Skeletal muscle tissue (tissue), 4 donors: ENCODE measurements around the gene TMEM87A. TPM values are rescaled to one million over a fixed set of nuclear protein-coding genes. Genes with fewer than 3 reads are reported as not detected.

Source experiments
- H3K27ac ChIP-seq: one replicate; pipeline ENCODE4 v1.7.0; 2013; ENCODE audit warnings: mild to moderate bottlenecking, low read depth, low read length, inconsistent platforms
- H3K27me3 ChIP-seq, 3 donors: one replicate each; pipeline ENCODE4 v1.7.0; 2013; ENCODE audit warnings: low read length in 3 of 3; ENCODE audit not compliant: control insufficient read depth in 3 of 3, insufficient read depth in 3 of 3
- H3K36me3 ChIP-seq, 3 donors: one replicate each; pipeline ENCODE4 v1.7.0; 2013; ENCODE audit warnings: low read length in 3 of 3; ENCODE audit not compliant: control insufficient read depth in 3 of 3, insufficient read depth in 3 of 3
- H3K4me1 ChIP-seq, 3 donors: one replicate each; pipeline ENCODE4 v1.7.0; 2013; ENCODE audit warnings: low read length in 3 of 3, mild to moderate bottlenecking in 3 of 3; ENCODE audit not compliant: control insufficient read depth in 3 of 3, insufficient read depth in 3 of 3
- H3K4me3 ChIP-seq, 3 donors: one replicate each; pipeline ENCODE4 v1.7.0; 2013; ENCODE audit warnings: low read length in 3 of 3
- H3K9ac ChIP-seq, 3 donors: one replicate each; pipeline ENCODE4 v1.7.0; 2013; ENCODE audit warnings: low read length in 3 of 3, mild to moderate bottlenecking in 3 of 3, moderate library complexity in 2 of 3, low read depth in 1 of 3
- H3K9me3 ChIP-seq, 3 donors: one replicate each; pipeline ENCODE4 v1.7.0; 2013; ENCODE audit warnings: low read length in 3 of 3; ENCODE audit not compliant: control insufficient read depth in 3 of 3
- total RNA-seq: library from RNA; depleted of rRNA; stranded (reverse); fragments of >200 nt; gene quantifications from one replicate; pipeline ENCODE4 v1.2.3, GENCODE V29; 2014
- donor health status: Osteomylitis.

Gene TMEM87A
- total RNA-seq, 1 donor from 2014 or later: 70.5 TPM

GRCh38 chr15:42191610-42192346 lies 81.5 kb downstream of the TMEM87A start:
- no peaks in the 10 kb centered on the region for H3K4me1 ChIP-seq
- no peaks in the 10 kb centered on the region for H3K27me3 ChIP-seq
- H3K27ac ChIP-seq: no peak overlapping the region
- peaks cover 18 to 47% (median 41%) of the 10 kb centered on the region in 3 donors for H3K36me3 ChIP-seq
- H3K4me3 ChIP-seq: no peak overlapping the region
- H3K9me3 ChIP-seq: no peaks in the 10 kb centered on the region
- H3K9ac ChIP-seq: no peak overlapping the region

DNA sequence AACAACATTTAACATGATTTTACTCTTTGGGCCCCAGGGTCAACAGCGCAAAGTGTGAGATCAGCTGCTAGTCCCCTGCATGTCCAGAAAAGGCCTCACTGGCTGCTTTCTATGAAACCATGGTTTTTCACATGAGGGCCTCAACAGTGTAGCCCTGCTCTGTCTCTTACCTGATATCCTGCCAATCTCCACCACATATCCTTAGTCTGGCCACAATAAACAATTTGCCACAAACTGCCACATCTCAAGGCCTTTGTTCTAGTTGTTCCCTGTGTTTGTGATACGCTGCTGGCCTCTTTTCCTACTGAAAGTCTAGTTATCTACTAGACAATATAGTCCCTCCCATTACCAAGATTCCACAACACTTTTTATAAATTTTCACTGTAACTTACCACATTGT lies 82.9 kb downstream of the TMEM87A start:
- peaks cover 24 to 59% (median 51%) of the 10 kb centered on the region in 3 donors for H3K36me3 ChIP-seq
- H3K4me3 ChIP-seq: no peak overlapping the region
- H3K9me3 ChIP-seq: no peaks in the 10 kb centered on the region
- no peak overlapping the region for H3K27ac ChIP-seq
- H3K4me1 ChIP-seq: no peaks in the 10 kb centered on the region
- H3K9ac ChIP-seq: no peak overlapping the region
- H3K27me3 ChIP-seq: no peaks in the 10 kb centered on the region

- Histone ChIP-seq H3K9me3 (no peaks in the 10 kb centered on the region), H3K4me1 (no peaks in the 10 kb centered on the region), H3K4me3 (no peak overlapping the region), H3K27me3 (no peaks in the 10 kb centered on the region), H3K9ac (no peak overlapping the region), H3K36me3 (peaks cover 34 to 71% (median 63%) of the 10 kb centered on the region in 3 donors), H3K27ac (no peak overlapping the region)
These were observed 87.4 kb downstream of the TMEM87A start for GRCh38 chr15:42185801-42186200.

DNA sequence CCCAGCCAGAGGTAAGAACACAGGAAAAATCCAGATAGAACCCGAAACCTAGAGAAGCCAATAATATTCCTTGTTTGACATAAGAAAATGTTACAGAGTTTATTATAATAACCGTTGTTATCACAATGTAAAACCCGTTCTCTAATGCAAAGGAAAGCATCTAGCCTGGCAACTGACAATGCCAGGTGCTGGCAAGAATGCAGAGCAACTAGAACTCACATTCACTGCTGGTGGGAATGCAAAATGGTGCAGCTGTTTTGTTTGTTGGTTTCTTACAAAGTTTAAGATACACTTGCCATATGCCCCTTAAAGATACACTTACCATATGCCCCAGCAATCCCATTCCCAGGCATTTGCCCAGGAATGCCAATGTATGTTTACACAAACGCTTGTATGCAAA lies 88.5 kb downstream of the TMEM87A start:
- H3K36me3 ChIP-seq: peaks cover 28 to 68% (median 59%) of the 10 kb centered on the region in 3 donors
- H3K4me1 ChIP-seq: no peaks in the 10 kb centered on the region
- no peaks in the 10 kb centered on the region for H3K9me3 ChIP-seq
- no peaks in the 10 kb centered on the region for H3K27me3 ChIP-seq
- no peak overlapping the region for H3K4me3 ChIP-seq
- H3K9ac ChIP-seq: no peak overlapping the region
- no peak overlapping the region for H3K27ac ChIP-seq

DNA sequence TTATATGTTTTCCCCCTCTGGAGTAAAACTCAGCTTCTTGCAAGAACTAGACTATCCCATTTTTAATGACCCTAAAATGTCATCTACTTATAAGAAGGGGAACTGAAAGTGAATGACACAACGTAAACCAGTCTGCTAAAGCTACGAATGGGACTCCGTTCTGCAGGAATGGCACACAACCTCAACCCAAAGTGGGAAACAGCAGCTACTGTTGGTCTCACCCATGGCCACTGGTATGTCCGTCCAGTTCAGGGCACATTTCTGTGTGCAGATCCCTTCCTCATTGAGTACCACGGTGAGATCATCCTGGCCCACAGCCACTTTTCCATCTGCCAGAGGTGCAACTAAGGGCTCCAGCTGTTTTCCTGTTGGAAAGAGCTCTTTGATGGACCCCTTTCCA lies 88.9 kb downstream of the TMEM87A start:
- H3K27me3 ChIP-seq: no peaks in the 10 kb centered on the region
- H3K9ac ChIP-seq: no peak overlapping the region
- H3K36me3 ChIP-seq: peaks cover 28 to 68% (median 60%) of the 10 kb centered on the region in 3 donors
- no peak overlapping the region for H3K4me3 ChIP-seq
- H3K9me3 ChIP-seq: no peaks in the 10 kb centered on the region
- H3K4me1 ChIP-seq: no peaks in the 10 kb centered on the region
- no peak overlapping the region for H3K27ac ChIP-seq

DNA sequence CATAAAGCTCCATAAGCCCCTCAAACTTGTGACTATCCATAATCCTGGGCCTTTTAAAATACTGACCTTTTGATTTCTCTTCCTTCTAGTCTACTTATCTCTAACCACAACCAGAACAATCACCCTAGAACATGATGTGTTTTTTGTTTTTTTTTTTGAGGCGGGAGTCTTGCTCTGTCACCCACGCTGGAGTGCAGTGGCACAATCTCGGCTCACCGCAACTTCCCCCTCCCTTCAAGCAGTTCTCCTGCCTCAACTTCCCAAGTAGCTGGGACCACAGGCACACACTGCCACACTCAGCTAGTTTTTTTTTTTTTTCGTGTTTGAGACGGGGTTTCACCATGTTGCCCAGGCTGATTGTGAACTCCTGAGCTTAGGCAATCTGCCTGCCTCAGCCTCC lies 90.3 kb downstream of the TMEM87A start:
- Histone ChIP-seq H3K4me1 (no peaks in the 10 kb centered on the region), H3K27ac (no peak overlapping the region), H3K36me3 (peaks cover 30 to 62% (median 55%) of the 10 kb centered on the region in 3 donors), H3K4me3 (no peak overlapping the region), H3K27me3 (no peaks in the 10 kb centered on the region), H3K9me3 (no peaks in the 10 kb centered on the region), H3K9ac (no peak overlapping the region)

DNA sequence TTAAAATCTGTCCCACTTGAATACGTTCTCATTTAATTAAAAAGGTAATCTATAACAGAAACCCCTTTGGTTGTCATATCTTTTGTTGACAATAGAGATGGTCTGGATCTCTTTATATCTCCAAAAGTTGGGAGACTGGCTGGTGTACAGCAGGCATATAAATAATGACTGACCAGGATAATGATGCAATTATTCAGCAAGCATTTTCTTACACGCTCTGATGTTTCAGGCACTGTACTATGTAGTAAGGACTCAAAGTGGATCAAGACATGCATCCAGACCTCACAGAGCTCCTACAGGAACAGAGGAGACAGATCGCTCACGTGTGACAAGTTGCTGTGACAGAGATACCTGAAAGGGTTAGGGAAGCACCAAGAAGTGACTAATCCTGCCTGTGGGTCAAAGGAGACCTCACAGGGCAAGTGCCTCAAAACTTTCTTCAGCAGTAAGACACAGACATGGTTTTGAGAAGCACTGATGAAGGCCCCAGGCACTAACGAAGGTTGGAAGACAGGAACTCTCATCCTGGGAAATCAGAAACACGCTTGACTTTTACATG lies 90.8 kb downstream of the TMEM87A start:
- H3K36me3 ChIP-seq: peaks cover 24 to 60% (median 51%) of the 10 kb centered on the region in 3 donors
- no peak overlapping the region for H3K27ac ChIP-seq
- H3K4me1 ChIP-seq: no peaks in the 10 kb centered on the region
- H3K9me3 ChIP-seq: no peaks in the 10 kb centered on the region
- no peak overlapping the region for H3K9ac ChIP-seq
- no peaks in the 10 kb centered on the region for H3K27me3 ChIP-seq
- H3K4me3 ChIP-seq: no peak overlapping the region

GRCh38 chr15:42178056-42178455 lies 95.2 kb downstream of the TMEM87A start:
- no peaks in the 10 kb centered on the region for H3K27me3 ChIP-seq

GRCh38 chr15:42175671-42176070 lies 97.6 kb downstream of the TMEM87A start:
- no peak overlapping the region for H3K27ac ChIP-seq

More at GRCh38 chr15:42178056-42178455, 95.2 kb downstream of the TMEM87A start:
- H3K36me3 ChIP-seq: peaks cover 14 to 47% (median 42%) of the 10 kb centered on the region in 3 donors
- no peaks in the 10 kb centered on the region for H3K4me1 ChIP-seq
- H3K4me3 ChIP-seq: no peak overlapping the region
- H3K9me3 ChIP-seq: no peaks in the 10 kb centered on the region
- H3K27ac ChIP-seq: no peak overlapping the region
- H3K9ac ChIP-seq: no peak overlapping the region

GRCh38 chr15:42172475-42172874 lies 100.8 kb downstream of the TMEM87A start:
- H3K9me3 ChIP-seq: no peaks in the 10 kb centered on the region
- no peaks in the 10 kb centered on the region for H3K27me3 ChIP-seq
- no peaks in the 10 kb centered on the region for H3K4me1 ChIP-seq
- no peak overlapping the region for H3K9ac ChIP-seq
- no peak overlapping the region for H3K4me3 ChIP-seq
- no peak overlapping the region for H3K27ac ChIP-seq
- H3K36me3 ChIP-seq: peaks cover 36 to 60% (median 56%) of the 10 kb centered on the region in 3 donors

More at GRCh38 chr15:42175671-42176070, 97.6 kb downstream of the TMEM87A start:
- Histone ChIP-seq H3K4me3 (no peak overlapping the region), H3K9ac (no peak overlapping the region), H3K36me3 (peaks cover 25 to 62% (median 55%) of the 10 kb centered on the region in 3 donors), H3K9me3 (no peaks in the 10 kb centered on the region), H3K4me1 (no peaks in the 10 kb centered on the region), H3K27me3 (no peaks in the 10 kb centered on the region)
